Vagina (tissue), 2 donors: ENCODE data around the gene ORAI1. TPM values are rescaled to one million over a fixed set of nuclear protein-coding genes. Genes with fewer than 3 reads are reported as not detected.
"Not testable (repeated sequence)": the region's sequence is repeated elsewhere in the genome, so short reads cannot be mapped to it uniquely, and the experiment has no call there.

Experiments used
- DNase-seq, 2 donors: peaks; one replicate each; pipeline ENCODE4 v3.0.0-alpha.2; 2017; ENCODE audit errors: extremely low spot score in 2 of 2
- H3K27ac ChIP-seq: fragments of 200-600 bp; sonication (generic); one replicate; pipeline ENCODE4 v1.5.1; 2019
- H3K27me3 ChIP-seq: fragments of 200-600 bp; sonication (generic); one replicate; pipeline ENCODE4 v1.5.1; 2019
- H3K36me3 ChIP-seq, 2 donors: fragments of 200-600 bp; sonication (generic); one replicate each; pipeline ENCODE4 v1.5.1; 2017 to 2019
- H3K4me1 ChIP-seq: fragments of 200-600 bp; sonication (generic); one replicate; pipeline ENCODE4 v1.5.1; 2019
- H3K4me3 ChIP-seq, 2 donors: fragments of 200-600 bp; sonication (generic); 1 replicate in 1 of 2; 2 replicates in 1 of 2; pipeline ENCODE4 v1.5.1; 2016 to 2019
- H3K9me3 ChIP-seq: fragments of 200-600 bp; sonication (generic); one replicate; pipeline ENCODE4 v1.5.1; 2019
- POLR2A ChIP-seq, 2 donors: fragments of 450-650 bp; IDR thresholded peaks; one replicate each; pipeline ENCODE4 v1.6.1; 2017; ENCODE audit warnings: antibody characterized with exemption in 2 of 2, mild to moderate bottlenecking in 2 of 2, moderate library complexity in 2 of 2
- POLR2AphosphoS5 ChIP-seq, 2 donors: sonication (generic); formaldehyde crosslinking; IDR thresholded peaks; one replicate each; pipeline ENCODE4 v1.9.0; 2017; ENCODE audit warnings: antibody characterized with exemption in 2 of 2, mild to moderate bottlenecking in 2 of 2, low read depth in 1 of 2; ENCODE audit not compliant: insufficient read depth in 1 of 2
- intact Hi-C: fragments of 100-400 bp; cut with DNase I; formaldehyde crosslinking; loops from one replicate; pipeline ENCODE4 v1.15.1; 2023
- total RNA-seq: library from RNA; depleted of rRNA; stranded (reverse); fragments of >200 nt; gene quantifications from one replicate; pipeline ENCODE4 v1.2.3, GENCODE V29; 2016
- TF ChIP-seq, protein P1 (sequence below), 3 experiments: fragments of 450-650 bp in 2 of 3; fragments of 200-600 bp in 1 of 3; sonication (generic) in 1 of 3; IDR thresholded peaks; one replicate each; pipeline ENCODE4 v1.5.1; 2017 to 2019; ENCODE audit warnings: antibody characterized with exemption in 3 of 3, mild to moderate bottlenecking in 2 of 3, moderate library complexity in 2 of 3

The ORAI1 gene
- total RNA-seq, 1 donor from 2014 or later = 18.2 TPM

- no peak for DNase-seq
- no peaks in the 10 kb centered on the region for H3K27me3 ChIP-seq
- peak overlapping the region; percentile 70 for H3K27ac ChIP-seq
- peaks cover 17% of the 10 kb centered on the region for H3K4me1 ChIP-seq
- no peaks in the 10 kb centered on the region for H3K36me3 ChIP-seq
- H3K9me3 ChIP-seq = no peaks in the 10 kb centered on the region
- peak overlapping the region; percentile 54 to 55 for H3K4me3 ChIP-seq
- TF ChIP-seq POLR2AphosphoS5 (IDR thresholded peaks at IDR 0.05; ENCODE audit: insufficient read depth in 1 of 2, low read depth in 1 of 2) = no peak
- TF ChIP-seq POLR2A (IDR thresholded peaks at IDR 0.05) = no peak
- TF ChIP-seq, protein P1, sequence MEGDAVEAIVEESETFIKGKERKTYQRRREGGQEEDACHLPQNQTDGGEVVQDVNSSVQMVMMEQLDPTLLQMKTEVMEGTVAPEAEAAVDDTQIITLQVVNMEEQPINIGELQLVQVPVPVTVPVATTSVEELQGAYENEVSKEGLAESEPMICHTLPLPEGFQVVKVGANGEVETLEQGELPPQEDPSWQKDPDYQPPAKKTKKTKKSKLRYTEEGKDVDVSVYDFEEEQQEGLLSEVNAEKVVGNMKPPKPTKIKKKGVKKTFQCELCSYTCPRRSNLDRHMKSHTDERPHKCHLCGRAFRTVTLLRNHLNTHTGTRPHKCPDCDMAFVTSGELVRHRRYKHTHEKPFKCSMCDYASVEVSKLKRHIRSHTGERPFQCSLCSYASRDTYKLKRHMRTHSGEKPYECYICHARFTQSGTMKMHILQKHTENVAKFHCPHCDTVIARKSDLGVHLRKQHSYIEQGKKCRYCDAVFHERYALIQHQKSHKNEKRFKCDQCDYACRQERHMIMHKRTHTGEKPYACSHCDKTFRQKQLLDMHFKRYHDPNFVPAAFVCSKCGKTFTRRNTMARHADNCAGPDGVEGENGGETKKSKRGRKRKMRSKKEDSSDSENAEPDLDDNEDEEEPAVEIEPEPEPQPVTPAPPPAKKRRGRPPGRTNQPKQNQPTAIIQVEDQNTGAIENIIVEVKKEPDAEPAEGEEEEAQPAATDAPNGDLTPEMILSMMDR (IDR thresholded peaks at IDR 0.05) = no peak
- intact Hi-C loops = loop anchor here (5.0 kb wide), 1 partner anchor 46 kb away; the partner anchor contains the start of gene ORAI1
These were observed 46.7 kb downstream of the ORAI1 start for GRCh38 chr12:121673013-121673511.

GRCh38 chr12:121676190-121676589, 49.9 kb downstream of the ORAI1 start:
- H3K27ac ChIP-seq = no peak overlapping the region
- no peak overlapping the region for H3K4me3 ChIP-seq
- H3K9me3 ChIP-seq = no peaks in the 10 kb centered on the region
- TF ChIP-seq POLR2AphosphoS5 (IDR thresholded peaks at IDR 0.05; ENCODE audit: insufficient read depth in 1 of 2, low read depth in 1 of 2) (no peak), POLR2A (IDR thresholded peaks at IDR 0.05) (no peak)
- no peak for DNase-seq
- no peaks in the 10 kb centered on the region for H3K27me3 ChIP-seq
- intact Hi-C loops = no loop called here
- H3K36me3 ChIP-seq = no peaks in the 10 kb centered on the region
- peaks cover 17% of the 10 kb centered on the region for H3K4me1 ChIP-seq

DNA sequence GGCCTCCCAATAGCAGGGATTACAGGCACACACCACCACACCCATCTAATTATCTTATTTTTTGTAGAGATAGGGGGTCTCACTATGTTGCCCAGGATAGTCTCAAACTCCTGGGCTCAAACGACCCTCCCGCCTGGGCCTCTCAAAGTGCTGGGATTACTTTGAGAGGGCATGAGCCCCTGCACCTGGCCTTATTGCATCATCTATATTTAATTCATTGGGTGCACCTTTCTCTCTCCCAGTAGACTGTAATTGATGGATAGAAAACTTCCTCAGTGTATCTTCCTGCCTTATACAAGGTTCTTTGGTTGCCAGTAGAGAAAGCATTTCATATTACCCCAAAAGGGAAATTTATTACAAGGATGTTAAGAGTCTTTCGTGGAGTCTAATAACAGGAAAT, 52.0 kb downstream of the ORAI1 start:
- Histone ChIP-seq H3K27ac (no peak overlapping the region), H3K36me3 (no peaks in the 10 kb centered on the region), H3K4me3 (no peak overlapping the region), H3K9me3 (no peaks in the 10 kb centered on the region), H3K27me3 (no peaks in the 10 kb centered on the region), H3K4me1 (peaks cover under 1% of the 10 kb centered on the region)
- intact Hi-C loops = no loop called here
- TF ChIP-seq, protein P1 (IDR thresholded peaks at IDR 0.05) = no peak
- no peak for DNase-seq

DNA sequence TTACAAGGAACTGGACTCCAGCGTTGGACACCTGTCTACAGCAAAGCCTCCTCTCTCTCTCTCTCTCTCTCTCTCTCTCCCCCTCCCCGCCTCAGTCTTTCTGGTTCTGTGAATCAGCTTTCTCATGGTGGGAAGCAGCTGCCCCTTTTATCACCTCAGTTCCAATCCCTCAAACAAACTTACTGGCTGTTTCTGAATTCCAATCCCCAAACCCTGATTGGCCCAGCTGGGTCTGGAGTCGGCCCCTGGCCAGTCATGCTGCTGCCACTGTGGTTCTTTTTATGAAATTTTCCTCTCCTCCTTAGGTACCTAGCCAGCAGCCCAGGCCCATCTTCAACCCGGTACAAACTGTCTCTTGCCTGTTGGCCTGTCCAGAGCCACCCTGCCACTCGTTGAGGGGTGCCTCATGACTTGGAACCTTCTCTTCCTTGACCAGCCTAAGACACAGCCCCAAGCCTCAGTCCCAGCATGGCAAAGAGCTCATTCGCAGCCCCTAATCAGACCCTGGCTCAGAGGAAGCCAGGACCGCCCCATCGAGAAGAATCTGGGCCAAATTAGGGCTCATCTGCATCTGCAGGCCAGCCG, 52.5 kb downstream of the ORAI1 start:
- intact Hi-C loops = no loop called here
- Histone ChIP-seq H3K9me3 (no peaks in the 10 kb centered on the region), H3K4me1 (no peaks in the 10 kb centered on the region), H3K27ac (no peak overlapping the region), H3K27me3 (no peaks in the 10 kb centered on the region), H3K4me3 (no peak overlapping the region), H3K36me3 (no peaks in the 10 kb centered on the region)
- TF ChIP-seq POLR2AphosphoS5 (IDR thresholded peaks at IDR 0.05; ENCODE audit: insufficient read depth in 1 of 2, low read depth in 1 of 2) (no peak), POLR2A (IDR thresholded peaks at IDR 0.05) (no peak)
- TF ChIP-seq, protein P1 (IDR thresholded peaks at IDR 0.05) = no peak
- no peak for DNase-seq

GRCh38 chr12:121679661-121680197, 53.4 kb downstream of the ORAI1 start:
- not testable (repeated sequence) for H3K9me3 ChIP-seq, H3K4me1 ChIP-seq, H3K27me3 ChIP-seq, H3K27ac ChIP-seq, DNase-seq, H3K4me3 ChIP-seq, H3K36me3 ChIP-seq
- intact Hi-C loops = loop anchor here (5.0 kb wide), 2 partner anchors 127 to 177 kb away; no protein-coding TSS in a partner anchor

DNA sequence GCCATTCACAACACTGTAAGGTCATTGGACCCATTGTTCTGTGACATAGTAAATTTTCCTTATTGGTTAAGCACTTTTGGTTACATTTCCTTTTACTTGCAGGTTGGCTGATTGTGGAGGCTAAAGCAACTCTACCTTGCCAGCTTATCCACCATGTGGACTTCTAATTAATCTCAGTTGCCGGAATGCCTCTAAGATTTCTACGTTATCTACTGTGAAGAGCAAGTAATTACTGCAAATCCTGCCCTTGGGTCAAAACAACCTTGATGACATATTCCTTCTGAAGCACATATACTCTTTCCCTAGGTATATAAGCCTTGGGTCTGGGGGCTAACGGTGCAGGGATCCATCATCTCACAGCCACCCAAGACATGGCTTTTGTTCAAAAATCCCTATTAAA, 62.6 kb downstream of the ORAI1 start:
- intact Hi-C loops = no loop called here
- TF ChIP-seq POLR2AphosphoS5 (IDR thresholded peaks at IDR 0.05; ENCODE audit: insufficient read depth in 1 of 2, low read depth in 1 of 2) (no peak), POLR2A (IDR thresholded peaks at IDR 0.05) (no peak)
- TF ChIP-seq, protein P1 (IDR thresholded peaks at IDR 0.05) = no peak
- H3K36me3 ChIP-seq = no peaks in the 10 kb centered on the region

More for the DNA sequence above, 62.6 kb downstream of the ORAI1 start:
- peaks cover 9% of the 10 kb centered on the region for H3K4me1 ChIP-seq
- no peak for DNase-seq
- no peak overlapping the region for H3K4me3 ChIP-seq
- no peak overlapping the region for H3K27ac ChIP-seq
- H3K9me3 ChIP-seq = no peaks in the 10 kb centered on the region
- H3K27me3 ChIP-seq = no peaks in the 10 kb centered on the region
